ENCODE data around the gene AVP. TPM values are rescaled to one million over a fixed set of nuclear protein-coding genes. Genes with fewer than 3 reads are reported as not detected.

Gene AVP
- total and polyA plus RNA-seq, 2 experiments from 2014 or later = 0.67 to 1.3 TPM

GRCh38 chr20:3130051-3130600 lies 45.6 kb upstream of the AVP start:
- no peak for DNase-seq (ENCODE audit: low spot score)
- WGBS (ENCODE audit: low lambda C conversion rate, missing lambda C conversion rate) = 100% methylated on average over 2 of the region's 2 CpGs
- Histone ChIP-seq H3K4me3 (no peak overlapping the region), H2AFZ (no peak overlapping the region), H3K9me2 (replicated peaks; ENCODE audit: insufficient read depth) (no peaks in the 10 kb centered on the region), H3K27me3 (no peaks in the 10 kb centered on the region), H3K4me1 (ENCODE audit: insufficient read depth) (no peaks in the 10 kb centered on the region), H4K20me1 (ENCODE audit: insufficient read depth, poor library complexity, severe bottlenecking) (no peaks in the 10 kb centered on the region), H3K9me3 (ENCODE audit: low read depth) (no peaks in the 10 kb centered on the region), H3K27ac (no peak overlapping the region), H3K4me2 (no peak overlapping the region), H3K79me2 (peaks cover 38% of the 10 kb centered on the region), H3K36me3 (replicated peaks; ENCODE audit: insufficient read depth, low read depth) (no peaks in the 10 kb centered on the region)
- TF ChIP-seq CTCF (IDR thresholded peaks at IDR 0.05; ENCODE audit: poor library complexity) = no peak
- no peak for TF ChIP-seq EZH2 (IDR thresholded peaks at IDR 0.05; ENCODE audit: borderline replicate concordance)
- no peak for TF ChIP-seq EZH2phosphoT487 (IDR thresholded peaks at IDR 0.05; ENCODE audit: low read depth, severe bottlenecking, unreplicated experiment)

- Histone ChIP-seq H3K36me3 (replicated peaks; ENCODE audit: insufficient read depth, low read depth) (no peaks in the 10 kb centered on the region), H2AFZ (no peak overlapping the region), H3K79me2 (peaks cover 34% of the 10 kb centered on the region), H3K9me3 (ENCODE audit: low read depth) (no peaks in the 10 kb centered on the region), H3K4me1 (ENCODE audit: insufficient read depth) (no peaks in the 10 kb centered on the region), H3K4me3 (no peak overlapping the region), H3K9me2 (replicated peaks; ENCODE audit: insufficient read depth) (no peaks in the 10 kb centered on the region), H3K27ac (no peak overlapping the region), H4K20me1 (ENCODE audit: insufficient read depth, poor library complexity, severe bottlenecking) (no peaks in the 10 kb centered on the region), H3K27me3 (no peaks in the 10 kb centered on the region), H3K4me2 (no peak overlapping the region)
- WGBS (ENCODE audit: low lambda C conversion rate, missing lambda C conversion rate) = 91% methylated on average over 4 of the region's 4 CpGs
- DNase-seq (ENCODE audit: low spot score) = no peak
- TF ChIP-seq EZH2 (IDR thresholded peaks at IDR 0.05; ENCODE audit: borderline replicate concordance) = no peak
- no peak for TF ChIP-seq CTCF (IDR thresholded peaks at IDR 0.05; ENCODE audit: poor library complexity)
These were observed 44.6 kb upstream of the AVP start for GRCh38 chr20:3129094-3129493.

GRCh38 chr20:3128275-3128984 lies 43.9 kb upstream of the AVP start:
- TF ChIP-seq EZH2phosphoT487 (IDR thresholded peaks at IDR 0.05; ENCODE audit: low read depth, severe bottlenecking, unreplicated experiment) (no peak), CTCF (IDR thresholded peaks at IDR 0.05; ENCODE audit: poor library complexity) (no peak), EZH2 (IDR thresholded peaks at IDR 0.05; ENCODE audit: borderline replicate concordance) (no peak)
- no peaks in the 10 kb centered on the region for H3K4me1 ChIP-seq (ENCODE audit: insufficient read depth)
- H3K9me3 ChIP-seq (ENCODE audit: low read depth) = no peaks in the 10 kb centered on the region
- H3K4me3 ChIP-seq = no peak overlapping the region
- no peak overlapping the region for H2AFZ ChIP-seq
- H3K9me2 ChIP-seq (replicated peaks; ENCODE audit: insufficient read depth) = no peaks in the 10 kb centered on the region
- H3K27ac ChIP-seq = no peak overlapping the region
- 89% methylated on average over 8 of the region's 8 CpGs for WGBS (ENCODE audit: low lambda C conversion rate, missing lambda C conversion rate)
- no peak for DNase-seq (ENCODE audit: low spot score)
- H3K79me2 ChIP-seq = peaks cover 34% of the 10 kb centered on the region
- H3K27me3 ChIP-seq = no peaks in the 10 kb centered on the region
- H3K4me2 ChIP-seq = no peak overlapping the region
- no peaks in the 10 kb centered on the region for H4K20me1 ChIP-seq (ENCODE audit: insufficient read depth, poor library complexity, severe bottlenecking)
- no peaks in the 10 kb centered on the region for H3K36me3 ChIP-seq (replicated peaks; ENCODE audit: insufficient read depth, low read depth)

Data from hepatocyte (in vitro differentiated cells).